Uterus (tissue), 2 donors: ENCODE results near the gene TANGO6.

Experiments used
- POLR2A ChIP-seq, 2 donors: fragments of 450-650 bp; IDR thresholded peaks; one replicate each; pipeline ENCODE4 v1.6.1; 2016; ENCODE audit warnings: antibody characterized with exemption in 2 of 2, mild to moderate bottlenecking in 1 of 2, moderate library complexity in 1 of 2
- TF ChIP-seq, protein P1 (sequence below), 4 experiments: fragments of 200-600 bp in 2 of 4; fragments of 450-650 bp in 2 of 4; sonication (generic) in 2 of 4; IDR thresholded peaks; one replicate each; pipeline ENCODE4 v1.5.1; 2016 to 2019; ENCODE audit warnings: antibody characterized with exemption in 4 of 4, mild to moderate bottlenecking in 2 of 4, moderate library complexity in 1 of 4

DNA sequence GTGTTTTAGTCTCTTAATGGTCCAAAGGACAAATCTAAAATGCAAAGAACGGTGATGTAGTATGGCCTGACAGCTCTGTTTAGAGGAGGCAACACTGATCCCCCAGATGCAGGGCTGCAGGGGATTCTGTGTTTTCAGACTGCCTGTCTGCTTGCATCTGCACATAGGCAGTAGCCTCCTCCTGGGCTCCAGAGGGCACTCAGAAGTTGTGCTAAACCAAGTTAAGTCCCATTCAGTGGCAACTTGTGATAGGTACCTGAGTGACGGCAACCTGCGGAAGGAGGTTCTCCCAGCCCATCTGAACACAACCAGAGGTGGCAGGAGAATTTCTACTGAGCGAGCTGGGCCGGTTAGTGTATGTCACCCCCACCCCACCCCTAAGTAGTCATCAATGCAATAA, 272.0 kb downstream of the TANGO6 start:
- TF ChIP-seq, protein P1, sequence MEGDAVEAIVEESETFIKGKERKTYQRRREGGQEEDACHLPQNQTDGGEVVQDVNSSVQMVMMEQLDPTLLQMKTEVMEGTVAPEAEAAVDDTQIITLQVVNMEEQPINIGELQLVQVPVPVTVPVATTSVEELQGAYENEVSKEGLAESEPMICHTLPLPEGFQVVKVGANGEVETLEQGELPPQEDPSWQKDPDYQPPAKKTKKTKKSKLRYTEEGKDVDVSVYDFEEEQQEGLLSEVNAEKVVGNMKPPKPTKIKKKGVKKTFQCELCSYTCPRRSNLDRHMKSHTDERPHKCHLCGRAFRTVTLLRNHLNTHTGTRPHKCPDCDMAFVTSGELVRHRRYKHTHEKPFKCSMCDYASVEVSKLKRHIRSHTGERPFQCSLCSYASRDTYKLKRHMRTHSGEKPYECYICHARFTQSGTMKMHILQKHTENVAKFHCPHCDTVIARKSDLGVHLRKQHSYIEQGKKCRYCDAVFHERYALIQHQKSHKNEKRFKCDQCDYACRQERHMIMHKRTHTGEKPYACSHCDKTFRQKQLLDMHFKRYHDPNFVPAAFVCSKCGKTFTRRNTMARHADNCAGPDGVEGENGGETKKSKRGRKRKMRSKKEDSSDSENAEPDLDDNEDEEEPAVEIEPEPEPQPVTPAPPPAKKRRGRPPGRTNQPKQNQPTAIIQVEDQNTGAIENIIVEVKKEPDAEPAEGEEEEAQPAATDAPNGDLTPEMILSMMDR (IDR thresholded peaks at IDR 0.05), result no peak
- no peak for TF ChIP-seq POLR2A (IDR thresholded peaks at IDR 0.05)
